HG03342 (cell line): ENCODE results near the gene SLC4A1AP.

Source experiments
- ATAC-seq: cut with Tn5 transposase; IDR thresholded peaks from one replicate; pipeline ENCODE4 v1.9.1; 2021; ENCODE audit warnings: mild to moderate bottlenecking, moderate library complexity; ENCODE audit not compliant: unreplicated experiment

SLC4A1AP gene

GRCh38 chr2:27717070-27717795 is 53.5 kb downstream of the SLC4A1AP start:
- no peak for ATAC-seq

- ATAC-seq: no peak
Observed at GRCh38 chr2:27720004-27720551, 56.4 kb downstream of the SLC4A1AP start.

- no peak for ATAC-seq
Observed at GRCh38 chr2:27721335-27721734, 57.6 kb downstream of the SLC4A1AP start.

GRCh38 chr2:27721884-27722485 is 58.3 kb downstream of the SLC4A1AP start:
- no peak for ATAC-seq

DNA sequence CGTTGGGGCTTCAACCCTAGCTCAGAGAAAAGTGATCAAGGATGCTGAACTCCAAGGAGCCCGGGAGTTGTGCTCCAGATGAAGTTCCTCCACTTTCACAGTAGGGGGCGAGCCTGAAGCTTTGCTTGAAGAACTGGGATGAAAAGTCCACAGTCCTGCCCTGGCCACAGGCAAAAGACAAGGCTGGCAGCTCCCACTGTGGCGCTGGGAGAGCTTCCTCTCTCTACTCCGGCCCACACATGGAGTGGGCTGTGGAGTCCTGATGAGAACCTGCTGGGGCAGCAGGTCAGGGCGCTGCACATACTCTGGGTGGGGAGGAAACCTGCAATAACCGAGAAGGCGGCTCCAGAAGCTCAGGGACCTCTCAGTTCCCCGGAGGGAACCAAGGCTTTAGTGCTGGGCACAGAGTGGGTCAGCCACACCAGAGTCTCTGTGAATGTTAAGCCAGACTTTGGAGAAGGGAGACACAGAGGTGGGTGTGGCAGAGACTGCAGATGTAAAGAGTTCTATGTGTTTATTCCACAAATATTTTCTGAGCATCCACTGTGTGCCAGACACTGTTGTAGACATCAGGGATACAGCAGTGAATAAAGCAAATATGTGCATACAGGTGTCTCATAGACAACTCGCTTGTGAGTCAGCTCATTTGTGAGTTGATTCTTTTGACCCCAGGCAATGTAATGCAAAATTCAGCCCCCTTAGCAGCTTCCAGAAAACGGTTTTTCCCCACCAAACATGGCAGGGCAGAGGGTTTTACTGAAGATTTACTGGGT is 59.9 kb downstream of the SLC4A1AP start:
- no peak for ATAC-seq

DNA sequence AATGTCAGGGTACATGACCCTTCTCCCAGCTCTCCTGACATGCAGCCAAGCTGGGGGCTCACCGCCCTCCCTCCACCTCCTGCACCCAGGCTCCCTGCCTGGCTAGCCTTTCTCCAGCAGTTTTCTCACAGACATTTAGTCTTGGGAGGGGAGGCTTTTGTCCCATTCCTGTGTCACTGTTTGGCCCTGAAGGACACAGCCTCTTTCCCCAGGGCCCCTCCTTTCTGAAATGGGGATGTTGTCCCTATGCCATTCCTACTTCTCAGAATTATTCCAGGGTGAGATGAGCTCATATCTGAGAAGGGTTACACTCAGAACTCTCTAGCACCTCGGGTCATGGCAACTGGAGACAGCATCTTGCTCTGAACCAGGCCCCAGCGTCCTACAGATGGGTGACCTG is 60.5 kb downstream of the SLC4A1AP start:
- ATAC-seq: no peak

GRCh38 chr2:27724905-27725701 is 61.4 kb downstream of the SLC4A1AP start:
- ATAC-seq: no peak

GRCh38 chr2:27727257-27727656 is 63.6 kb downstream of the SLC4A1AP start:
- ATAC-seq: no peak

GRCh38 chr2:27728081-27728858 is 64.6 kb downstream of the SLC4A1AP start:
- no peak for ATAC-seq

GRCh38 chr2:27729198-27729597 is 65.5 kb downstream of the SLC4A1AP start:
- ATAC-seq: no peak

GRCh38 chr2:27729614-27730013 is 65.9 kb downstream of the SLC4A1AP start:
- no peak for ATAC-seq

DNA sequence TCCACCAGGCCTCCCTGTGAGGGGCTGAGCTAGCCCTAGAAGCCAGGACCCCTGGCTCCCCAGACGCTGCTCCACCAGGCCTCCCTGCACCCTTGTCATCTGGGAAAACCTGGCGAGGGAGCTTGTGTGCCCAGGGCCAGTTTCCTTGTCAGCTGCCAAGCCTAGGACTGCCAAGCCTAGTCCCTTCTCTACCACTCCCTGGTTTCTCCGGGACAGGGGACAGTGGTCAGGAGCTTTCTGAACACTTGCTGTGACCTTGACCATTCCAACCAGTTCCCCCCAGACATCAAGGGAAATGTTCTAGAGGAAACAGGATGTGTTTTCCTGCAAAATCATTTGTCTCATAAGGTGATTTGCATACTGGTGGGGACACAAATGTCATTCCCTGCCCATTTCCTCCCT is 66.6 kb downstream of the SLC4A1AP start:
- no peak for ATAC-seq

GRCh38 chr2:27730980-27731691 is 67.4 kb downstream of the SLC4A1AP start:
- no peak for ATAC-seq

DNA sequence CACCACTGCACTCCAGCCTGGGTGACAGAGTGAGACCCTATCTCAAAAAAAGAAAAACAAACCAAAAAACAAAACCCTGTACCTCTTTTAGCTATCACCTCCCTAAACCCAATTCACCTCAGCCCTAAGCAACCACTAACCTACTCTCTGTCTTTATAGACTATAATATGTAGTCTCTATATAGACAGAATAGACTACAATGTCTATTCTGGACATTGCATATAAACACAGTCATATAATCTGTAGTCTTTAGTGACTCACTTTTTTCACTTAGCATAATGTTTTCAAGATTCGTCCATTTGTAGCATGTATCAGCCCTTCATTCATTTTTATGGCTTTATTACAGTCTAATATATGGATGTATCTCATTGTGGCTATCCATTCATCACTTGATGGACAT is 70.6 kb downstream of the SLC4A1AP start:
- no peak for ATAC-seq

DNA sequence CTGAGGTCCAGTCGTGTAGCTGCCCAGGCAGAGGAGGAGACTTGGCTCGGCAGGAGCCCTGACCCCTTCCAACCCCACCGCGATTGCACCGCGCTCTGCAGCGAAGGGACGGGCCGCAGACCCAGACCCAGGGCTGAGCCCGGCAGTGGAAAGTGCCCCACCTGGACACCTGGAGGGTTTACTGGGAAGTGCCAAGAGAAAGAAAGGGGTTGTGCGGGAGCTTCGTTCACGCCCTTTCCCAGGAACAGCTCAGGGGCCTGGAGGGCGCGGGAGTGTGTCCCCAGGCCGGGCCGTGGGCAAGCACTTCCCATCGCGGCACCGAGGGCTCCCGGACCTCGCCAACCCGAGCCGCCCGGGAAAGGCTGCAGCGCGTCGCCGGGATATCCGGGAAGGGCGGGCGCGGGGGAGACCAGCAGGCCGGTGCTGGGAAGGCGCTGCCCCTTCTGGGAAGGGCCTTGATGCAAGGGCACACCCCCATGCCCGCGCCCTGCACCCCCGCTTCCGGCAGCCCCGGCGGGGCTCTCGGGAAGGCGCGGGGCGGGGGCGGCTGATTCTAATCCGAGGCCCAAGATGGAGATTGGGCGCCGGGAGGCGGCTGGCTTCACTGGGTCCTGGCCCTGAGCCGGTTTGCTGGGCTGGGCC is 71.7 kb downstream of the SLC4A1AP start:
- ATAC-seq: no peak

- ATAC-seq: no peak
Observed at GRCh38 chr2:27736031-27736889, 72.6 kb downstream of the SLC4A1AP start.

DNA sequence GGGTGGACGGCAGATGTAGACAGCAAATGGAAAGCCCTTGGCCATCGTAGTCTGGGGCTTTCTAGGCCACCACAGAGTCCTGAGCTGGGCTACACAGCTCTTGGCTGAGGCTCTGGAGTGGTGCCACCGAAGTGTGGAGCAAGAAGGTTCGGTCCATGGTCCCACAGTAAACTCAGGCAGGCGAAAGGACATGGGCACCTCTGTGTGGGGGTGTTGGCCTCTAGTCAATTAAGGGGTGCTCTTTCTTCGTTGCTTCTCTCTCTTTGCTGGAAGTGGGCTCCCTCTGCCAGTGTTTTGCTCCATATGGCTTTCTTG is 73.2 kb downstream of the SLC4A1AP start:
- no peak for ATAC-seq

DNA sequence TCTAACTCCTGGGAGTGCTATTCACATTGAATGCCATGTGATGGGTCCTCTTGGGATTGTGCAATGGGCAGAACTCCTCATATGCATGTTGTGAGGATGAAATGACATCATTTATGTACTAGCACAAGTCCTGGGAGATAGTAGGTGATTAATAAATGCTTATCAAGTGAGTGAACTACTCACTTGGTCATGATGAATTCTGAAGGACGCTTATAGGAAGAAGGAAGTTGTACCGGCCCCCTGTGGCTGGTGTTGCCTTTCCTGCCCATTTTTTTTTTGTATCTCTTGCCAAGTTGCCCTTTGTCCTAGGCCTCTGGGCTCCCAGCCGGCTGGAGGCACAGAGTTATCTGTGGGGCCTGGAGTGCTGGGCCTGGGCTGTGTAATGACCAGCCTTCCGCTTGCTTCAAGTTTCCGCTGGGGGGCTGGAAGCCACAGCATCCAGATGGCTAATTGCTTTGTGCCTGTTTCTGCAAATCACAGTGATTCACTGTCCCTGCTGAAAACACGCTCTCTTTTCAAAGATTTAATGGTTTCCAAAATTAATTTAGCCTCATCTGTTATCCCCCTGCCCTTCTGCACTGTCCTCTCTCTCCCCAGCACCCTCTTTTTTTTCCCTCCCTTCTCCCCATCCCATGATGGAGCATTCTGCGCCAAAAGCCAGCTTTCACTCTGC is 74.1 kb downstream of the SLC4A1AP start:
- ATAC-seq: no peak
